GM12878 (cell line): ENCODE results near the gene PDLIM5. TPM values are rescaled to one million over a fixed set of nuclear protein-coding genes. Genes with fewer than 3 reads are reported as not detected.

Experiments used
- BMI1 ChIP-seq: fragments of 450-650 bp; IDR thresholded peaks from 2 replicates; pipeline ENCODE4 v1.6.1; 2016; ENCODE audit warnings: mild to moderate bottlenecking, moderate library complexity, borderline replicate concordance
- CEBPB ChIP-seq, 2 experiments: fragments of 150-350 bp in 1 of 2; IDR thresholded peaks; 2 replicates each; pipeline ENCODE4 v1.6.1; 2012 to 2014; ENCODE audit warnings: low read depth in 2 of 2, low read length in 2 of 2, borderline replicate concordance in 1 of 2, inconsistent platforms in 1 of 2
- CHD1 ChIP-seq: IDR thresholded peaks from 2 replicates; pipeline ENCODE4 v1.6.1; 2012; ENCODE audit warnings: low read depth, low read length, improper control_type of control experiment
- CREB1 ChIP-seq: IDR thresholded peaks from 2 replicates; pipeline ENCODE4 v1.6.1; 2012; ENCODE audit warnings: low read depth, mild to moderate bottlenecking, inconsistent platforms
- EP300 ChIP-seq, 2 experiments: fragments of 150-350 bp in 1 of 2; IDR thresholded peaks; 2 replicates each; pipeline ENCODE4 v1.6.1; 2011 to 2012; ENCODE audit warnings: low read depth in 2 of 2, low read length in 2 of 2, borderline replicate concordance in 1 of 2, improper control_type of control experiment in 1 of 2, inconsistent platforms in 1 of 2; ENCODE audit not compliant: control insufficient read depth in 1 of 2
- GATAD2B ChIP-seq: fragments of 450-650 bp; conservative IDR thresholded peaks from 2 replicates; pipeline ENCODE4 v1.6.1; 2017; ENCODE audit warnings: low read depth, mild to moderate bottlenecking, moderate library complexity
- HDAC2 ChIP-seq: fragments of 200-600 bp; sonication (generic); IDR thresholded peaks from 2 replicates; pipeline ENCODE4 v1.6.1; 2017
- IKZF1 ChIP-seq: fragments of 450-650 bp; conservative IDR thresholded peaks from 2 replicates; pipeline ENCODE4 v1.6.1; 2017; ENCODE audit warnings: antibody characterized with exemption, mild to moderate bottlenecking
- JUND ChIP-seq: IDR thresholded peaks from 2 replicates; pipeline ENCODE4 v1.6.1; 2012; ENCODE audit warnings: low read depth, mild to moderate bottlenecking, low read length, improper control_type of control experiment, moderate library complexity
- MYC ChIP-seq: IDR thresholded peaks from 2 replicates; pipeline ENCODE4 v1.6.1; 2011; ENCODE audit warnings: mild to moderate bottlenecking, low read length, moderate library complexity, inconsistent platforms; ENCODE audit not compliant: insufficient read depth, insufficient replicate concordance, insufficient read length, severe bottlenecking
- NFXL1 ChIP-seq: fragments of 450-650 bp; IDR thresholded peaks from 2 replicates; pipeline ENCODE4 v1.6.1; 2017; ENCODE audit warnings: antibody characterized with exemption, mild to moderate bottlenecking, borderline replicate concordance
- POU2F2 ChIP-seq: IDR thresholded peaks from 3 replicates; pipeline ENCODE4 v1.6.1; 2011; ENCODE audit warnings: low read depth, mild to moderate bottlenecking, low read length, borderline replicate concordance
- SUZ12 ChIP-seq: fragments of 200-600 bp; sonication (generic); IDR thresholded peaks from one replicate; pipeline ENCODE4 v1.6.1; 2018; ENCODE audit warnings: antibody characterized with exemption, mild to moderate bottlenecking; ENCODE audit not compliant: unreplicated experiment
- ZNF207 ChIP-seq: fragments of 450-650 bp; IDR thresholded peaks from 2 replicates; pipeline ENCODE4 v1.6.1; 2014; ENCODE audit warnings: antibody characterized with exemption, mild to moderate bottlenecking, borderline replicate concordance
- polyA plus RNA-seq, 11 experiments: library from polyadenylated mRNA; depleted of rRNA in 4 of 11; unstranded in 6 of 11; stranded (reverse) in 5 of 11; fragments of >200 nt; fragmentation: Nextera tagmentation in 4 of 11; fragmentation: Illumina TruSeq in 1 of 11; extraction: Ambion mirVana in 4 of 11; extraction: Trizol in 1 of 11; gene quantifications; 1 replicate in 1 of 11; 2 replicates in 10 of 11; pipeline versions ENCODE4 v1.2.1 to v1.2.3, GENCODE V29; 2011 to 2016; ENCODE audit warnings: inconsistent platforms in 2 of 11, missing spikeins in 2 of 11, low read depth in 1 of 11
- total RNA-seq, 4 experiments: library from RNA; depleted of rRNA in 3 of 4; stranded (reverse); fragments of >200 nt in 3 of 4; fragmentation: Illumina TruSeq in 1 of 4; extraction: Trizol in 1 of 4; gene quantifications; 2 replicates each; pipeline versions ENCODE4 v1.2.1 to v1.2.3, GENCODE V29; 2013 to 2021
- TF ChIP-seq, protein P1 (sequence below): IDR thresholded peaks from 2 replicates; pipeline ENCODE4 v1.6.1; 2012; ENCODE audit warnings: low read length, inconsistent platforms
- TF ChIP-seq, protein P2 (sequence below): IDR thresholded peaks from 2 replicates; pipeline ENCODE4 v1.6.1; 2011; ENCODE audit warnings: low read depth, low read length, improper control_type of control experiment, borderline replicate concordance
- TF ChIP-seq, protein P3 (sequence below): fragments of 450-650 bp; IDR thresholded peaks from 2 replicates; pipeline ENCODE4 v1.6.1; 2017; ENCODE audit warnings: low read depth, mild to moderate bottlenecking, moderate library complexity
- TF ChIP-seq, protein P4 (sequence below): IDR thresholded peaks from 2 replicates; pipeline ENCODE4 v1.6.1; 2011; ENCODE audit warnings: borderline replicate concordance, low read depth, mild to moderate bottlenecking, moderate library complexity, low read length; ENCODE audit not compliant: insufficient read depth, poor library complexity, severe bottlenecking
- TF ChIP-seq, protein P5 (sequence below): IDR thresholded peaks from 2 replicates; pipeline ENCODE4 v1.6.1; 2012; ENCODE audit warnings: low read depth, low read length, improper control_type of control experiment
- TF ChIP-seq, protein P6 (sequence below): fragments of 450-650 bp; IDR thresholded peaks from 2 replicates; pipeline ENCODE4 v1.6.1; 2016; ENCODE audit warnings: mild to moderate bottlenecking

PDLIM5 gene
- total and polyA plus RNA-seq, 10 of the 15 experiments (the other 5 are each of a cell fraction or from before 2014, with no cell fraction given), result 10.0 to 52.9 (median 20.7) TPM

DNA sequence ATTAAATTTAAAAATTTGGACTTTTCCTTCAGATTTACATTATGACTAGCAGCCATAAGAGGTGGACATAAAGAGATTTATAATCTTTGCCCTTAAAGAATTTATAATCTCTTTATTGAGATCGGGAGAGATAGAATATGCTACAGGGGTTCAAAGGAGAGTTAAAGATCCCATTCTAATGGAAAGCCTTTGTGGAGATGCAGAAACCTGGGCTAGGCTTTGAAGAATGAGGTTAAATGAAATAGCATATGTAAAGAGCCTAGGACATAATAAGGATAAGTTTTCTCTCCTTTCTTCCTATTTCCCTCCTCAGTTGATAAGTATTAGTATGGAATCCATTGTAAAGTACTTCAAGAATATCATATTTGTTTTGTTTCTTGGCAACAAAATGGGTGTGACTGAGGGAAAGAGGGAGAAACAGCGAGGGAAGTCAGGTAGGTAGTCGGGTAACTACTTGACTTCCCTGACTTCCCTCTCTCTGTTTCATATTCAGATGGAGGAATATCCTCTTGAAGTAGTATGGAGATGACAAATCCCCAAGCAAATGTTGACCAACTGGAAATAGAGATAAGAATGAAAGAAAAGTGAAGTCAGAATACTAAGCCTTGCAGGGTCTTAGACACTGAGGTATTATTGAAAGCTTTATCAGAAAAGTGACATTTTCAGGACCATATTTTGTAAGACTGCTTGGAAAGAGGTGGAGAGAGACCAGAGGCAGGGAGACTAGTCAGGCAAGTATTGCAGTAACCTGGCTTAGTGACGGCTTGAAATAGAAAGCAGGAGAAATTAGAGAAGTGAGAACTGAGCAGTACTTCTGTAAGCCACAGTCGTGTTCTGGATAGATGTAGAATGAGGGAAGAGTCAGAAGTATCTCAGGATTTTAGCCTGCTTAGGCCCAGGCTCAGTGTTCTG, 82.9 kb downstream of the PDLIM5 start (continued):
- TF ChIP-seq CEBPB (IDR thresholded peaks at IDR 0.05; ENCODE audit: borderline replicate concordance in 1 of 2, low read depth in 2 of 2, low read length in 2 of 2) (no peak), POU2F2 (no peak), SUZ12 (no peak), HDAC2 (no peak), CREB1 (no peak), NFXL1 (no peak), MYC (no peak), GATAD2B (no peak), JUND (no peak), ZNF207 (no peak), EP300 (IDR thresholded peaks at IDR 0.05; ENCODE audit: borderline replicate concordance in 1 of 2, control insufficient read depth in 1 of 2, low read depth in 2 of 2, low read length in 2 of 2) (peak in 1 of 2 experiments; percentile 52; a peak in 1 of 4 replicates), IKZF1 (peak; percentile 57; the same call in 1 of the 2 replicates), BMI1 (no peak), CHD1 (0 out of 2 replicates have a peak, but pooled peaks have one; percentile 52)
- TF ChIP-seq, protein P1, sequence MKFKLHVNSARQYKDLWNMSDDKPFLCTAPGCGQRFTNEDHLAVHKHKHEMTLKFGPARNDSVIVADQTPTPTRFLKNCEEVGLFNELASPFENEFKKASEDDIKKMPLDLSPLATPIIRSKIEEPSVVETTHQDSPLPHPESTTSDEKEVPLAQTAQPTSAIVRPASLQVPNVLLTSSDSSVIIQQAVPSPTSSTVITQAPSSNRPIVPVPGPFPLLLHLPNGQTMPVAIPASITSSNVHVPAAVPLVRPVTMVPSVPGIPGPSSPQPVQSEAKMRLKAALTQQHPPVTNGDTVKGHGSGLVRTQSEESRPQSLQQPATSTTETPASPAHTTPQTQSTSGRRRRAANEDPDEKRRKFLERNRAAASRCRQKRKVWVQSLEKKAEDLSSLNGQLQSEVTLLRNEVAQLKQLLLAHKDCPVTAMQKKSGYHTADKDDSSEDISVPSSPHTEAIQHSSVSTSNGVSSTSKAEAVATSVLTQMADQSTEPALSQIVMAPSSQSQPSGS, result peak; percentile 21; the same call in 1 of the 2 replicates
- TF ChIP-seq, protein P2, sequence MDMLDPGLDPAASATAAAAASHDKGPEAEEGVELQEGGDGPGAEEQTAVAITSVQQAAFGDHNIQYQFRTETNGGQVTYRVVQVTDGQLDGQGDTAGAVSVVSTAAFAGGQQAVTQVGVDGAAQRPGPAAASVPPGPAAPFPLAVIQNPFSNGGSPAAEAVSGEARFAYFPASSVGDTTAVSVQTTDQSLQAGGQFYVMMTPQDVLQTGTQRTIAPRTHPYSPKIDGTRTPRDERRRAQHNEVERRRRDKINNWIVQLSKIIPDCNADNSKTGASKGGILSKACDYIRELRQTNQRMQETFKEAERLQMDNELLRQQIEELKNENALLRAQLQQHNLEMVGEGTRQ, result no peak
- TF ChIP-seq, protein P3, sequence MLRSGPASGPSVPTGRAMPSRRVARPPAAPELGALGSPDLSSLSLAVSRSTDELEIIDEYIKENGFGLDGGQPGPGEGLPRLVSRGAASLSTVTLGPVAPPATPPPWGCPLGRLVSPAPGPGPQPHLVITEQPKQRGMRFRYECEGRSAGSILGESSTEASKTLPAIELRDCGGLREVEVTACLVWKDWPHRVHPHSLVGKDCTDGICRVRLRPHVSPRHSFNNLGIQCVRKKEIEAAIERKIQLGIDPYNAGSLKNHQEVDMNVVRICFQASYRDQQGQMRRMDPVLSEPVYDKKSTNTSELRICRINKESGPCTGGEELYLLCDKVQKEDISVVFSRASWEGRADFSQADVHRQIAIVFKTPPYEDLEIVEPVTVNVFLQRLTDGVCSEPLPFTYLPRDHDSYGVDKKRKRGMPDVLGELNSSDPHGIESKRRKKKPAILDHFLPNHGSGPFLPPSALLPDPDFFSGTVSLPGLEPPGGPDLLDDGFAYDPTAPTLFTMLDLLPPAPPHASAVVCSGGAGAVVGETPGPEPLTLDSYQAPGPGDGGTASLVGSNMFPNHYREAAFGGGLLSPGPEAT, result 0 out of 2 replicates have a peak, but pooled peaks have one; percentile 48
- TF ChIP-seq, protein P4, sequence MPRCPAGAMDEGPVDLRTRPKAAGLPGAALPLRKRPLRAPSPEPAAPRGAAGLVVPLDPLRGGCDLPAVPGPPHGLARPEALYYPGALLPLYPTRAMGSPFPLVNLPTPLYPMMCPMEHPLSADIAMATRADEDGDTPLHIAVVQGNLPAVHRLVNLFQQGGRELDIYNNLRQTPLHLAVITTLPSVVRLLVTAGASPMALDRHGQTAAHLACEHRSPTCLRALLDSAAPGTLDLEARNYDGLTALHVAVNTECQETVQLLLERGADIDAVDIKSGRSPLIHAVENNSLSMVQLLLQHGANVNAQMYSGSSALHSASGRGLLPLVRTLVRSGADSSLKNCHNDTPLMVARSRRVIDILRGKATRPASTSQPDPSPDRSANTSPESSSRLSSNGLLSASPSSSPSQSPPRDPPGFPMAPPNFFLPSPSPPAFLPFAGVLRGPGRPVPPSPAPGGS, result no peak
- TF ChIP-seq, protein P5, sequence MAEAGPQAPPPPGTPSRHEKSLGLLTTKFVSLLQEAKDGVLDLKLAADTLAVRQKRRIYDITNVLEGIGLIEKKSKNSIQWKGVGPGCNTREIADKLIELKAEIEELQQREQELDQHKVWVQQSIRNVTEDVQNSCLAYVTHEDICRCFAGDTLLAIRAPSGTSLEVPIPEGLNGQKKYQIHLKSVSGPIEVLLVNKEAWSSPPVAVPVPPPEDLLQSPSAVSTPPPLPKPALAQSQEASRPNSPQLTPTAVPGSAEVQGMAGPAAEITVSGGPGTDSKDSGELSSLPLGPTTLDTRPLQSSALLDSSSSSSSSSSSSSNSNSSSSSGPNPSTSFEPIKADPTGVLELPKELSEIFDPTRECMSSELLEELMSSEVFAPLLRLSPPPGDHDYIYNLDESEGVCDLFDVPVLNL, result no peak
- TF ChIP-seq, protein P6, sequence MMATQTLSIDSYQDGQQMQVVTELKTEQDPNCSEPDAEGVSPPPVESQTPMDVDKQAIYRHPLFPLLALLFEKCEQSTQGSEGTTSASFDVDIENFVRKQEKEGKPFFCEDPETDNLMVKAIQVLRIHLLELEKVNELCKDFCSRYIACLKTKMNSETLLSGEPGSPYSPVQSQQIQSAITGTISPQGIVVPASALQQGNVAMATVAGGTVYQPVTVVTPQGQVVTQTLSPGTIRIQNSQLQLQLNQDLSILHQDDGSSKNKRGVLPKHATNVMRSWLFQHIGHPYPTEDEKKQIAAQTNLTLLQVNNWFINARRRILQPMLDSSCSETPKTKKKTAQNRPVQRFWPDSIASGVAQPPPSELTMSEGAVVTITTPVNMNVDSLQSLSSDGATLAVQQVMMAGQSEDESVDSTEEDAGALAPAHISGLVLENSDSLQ, result no peak
